PFSK-1 (cell line): ENCODE results near the gene USP32.

Experiments used
- FOXP2 ChIP-seq: optimal IDR thresholded peaks from 2 replicates; pipeline ENCODE3; 2011; ENCODE audit warnings: borderline replicate concordance, control low read depth, inconsistent platforms; ENCODE audit not compliant: insufficient read depth; ENCODE audit errors: extremely low read length, extremely low read depth
- POLR2AphosphoS5 ChIP-seq: IDR thresholded peaks from 2 replicates; pipeline ENCODE4 v1.6.1; 2012; ENCODE audit warnings: low read depth, mild to moderate bottlenecking, control low read depth, low read length, moderate library complexity
- SIN3A ChIP-seq: IDR thresholded peaks from 2 replicates; pipeline ENCODE4 v1.6.1; 2012; ENCODE audit warnings: mild to moderate bottlenecking, low read length, moderate library complexity, borderline replicate concordance; ENCODE audit not compliant: insufficient read depth
- TAF1 ChIP-seq: IDR thresholded peaks from 2 replicates; pipeline ENCODE4 v1.6.1; 2012; ENCODE audit warnings: low read length, control low read depth, borderline replicate concordance; ENCODE audit not compliant: insufficient read depth
- TF ChIP-seq, protein P1 (sequence below), 2 experiments: IDR thresholded peaks; 2 replicates each; pipeline versions ENCODE4 v1.6.1 to v1.8.0; 2011 to 2012; ENCODE audit warnings: low read depth in 2 of 2, low read length in 2 of 2, control low read depth in 1 of 2, inconsistent platforms in 1 of 2, mild to moderate bottlenecking in 1 of 2, moderate library complexity in 1 of 2; ENCODE audit not compliant: insufficient read depth in 1 of 2

Gene USP32

DNA sequence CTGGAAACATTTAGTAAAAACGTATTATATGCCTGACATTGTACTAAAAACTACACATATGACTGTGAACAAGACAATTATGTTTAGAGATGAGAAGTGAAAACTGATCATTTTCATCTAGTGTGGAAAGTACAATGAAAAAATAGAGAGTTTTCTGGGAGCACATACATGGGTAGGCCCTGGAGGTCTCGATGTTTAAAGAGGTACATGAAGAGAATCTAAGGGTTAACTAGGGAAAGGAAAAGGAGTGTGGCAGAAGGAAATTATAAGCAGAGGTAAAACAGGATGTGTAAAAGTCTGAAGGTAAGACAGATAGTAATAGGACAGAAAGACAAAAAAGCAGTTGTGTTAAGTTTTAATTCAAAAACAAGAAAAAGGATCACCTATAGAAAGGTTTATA lies 113.7 kb downstream of the USP32 start:
- TF ChIP-seq, protein P1, sequence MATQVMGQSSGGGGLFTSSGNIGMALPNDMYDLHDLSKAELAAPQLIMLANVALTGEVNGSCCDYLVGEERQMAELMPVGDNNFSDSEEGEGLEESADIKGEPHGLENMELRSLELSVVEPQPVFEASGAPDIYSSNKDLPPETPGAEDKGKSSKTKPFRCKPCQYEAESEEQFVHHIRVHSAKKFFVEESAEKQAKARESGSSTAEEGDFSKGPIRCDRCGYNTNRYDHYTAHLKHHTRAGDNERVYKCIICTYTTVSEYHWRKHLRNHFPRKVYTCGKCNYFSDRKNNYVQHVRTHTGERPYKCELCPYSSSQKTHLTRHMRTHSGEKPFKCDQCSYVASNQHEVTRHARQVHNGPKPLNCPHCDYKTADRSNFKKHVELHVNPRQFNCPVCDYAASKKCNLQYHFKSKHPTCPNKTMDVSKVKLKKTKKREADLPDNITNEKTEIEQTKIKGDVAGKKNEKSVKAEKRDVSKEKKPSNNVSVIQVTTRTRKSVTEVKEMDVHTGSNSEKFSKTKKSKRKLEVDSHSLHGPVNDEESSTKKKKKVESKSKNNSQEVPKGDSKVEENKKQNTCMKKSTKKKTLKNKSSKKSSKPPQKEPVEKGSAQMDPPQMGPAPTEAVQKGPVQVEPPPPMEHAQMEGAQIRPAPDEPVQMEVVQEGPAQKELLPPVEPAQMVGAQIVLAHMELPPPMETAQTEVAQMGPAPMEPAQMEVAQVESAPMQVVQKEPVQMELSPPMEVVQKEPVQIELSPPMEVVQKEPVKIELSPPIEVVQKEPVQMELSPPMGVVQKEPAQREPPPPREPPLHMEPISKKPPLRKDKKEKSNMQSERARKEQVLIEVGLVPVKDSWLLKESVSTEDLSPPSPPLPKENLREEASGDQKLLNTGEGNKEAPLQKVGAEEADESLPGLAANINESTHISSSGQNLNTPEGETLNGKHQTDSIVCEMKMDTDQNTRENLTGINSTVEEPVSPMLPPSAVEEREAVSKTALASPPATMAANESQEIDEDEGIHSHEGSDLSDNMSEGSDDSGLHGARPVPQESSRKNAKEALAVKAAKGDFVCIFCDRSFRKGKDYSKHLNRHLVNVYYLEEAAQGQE (IDR thresholded peaks at IDR 0.05; ENCODE audit: insufficient read depth in 1 of 2, low read depth in 2 of 2, low read length in 2 of 2), result no peak
- TF ChIP-seq POLR2AphosphoS5, result no peak
- no peak for TF ChIP-seq SIN3A
- TF ChIP-seq TAF1, result no peak
- TF ChIP-seq FOXP2, result no peak

DNA sequence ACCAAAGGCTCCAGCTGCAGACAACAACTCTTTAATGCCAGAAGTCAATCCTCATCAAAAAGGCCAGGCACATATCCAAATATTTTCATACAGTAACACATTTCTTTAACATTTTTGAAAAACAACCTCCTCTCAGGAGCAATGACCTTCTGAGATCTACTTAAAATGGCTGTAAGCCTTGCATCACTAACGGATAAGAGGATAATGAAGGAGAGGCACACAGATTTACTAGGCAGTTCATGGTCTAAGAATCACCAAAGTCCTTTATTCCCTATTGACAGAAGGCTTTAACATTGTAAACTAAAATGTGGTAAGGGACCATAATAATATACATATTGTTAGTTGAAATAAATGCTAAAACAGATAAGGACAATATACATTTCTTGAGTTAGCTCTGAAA lies 114.7 kb downstream of the USP32 start:
- TF ChIP-seq SIN3A (no peak), FOXP2 (no peak), POLR2AphosphoS5 (no peak), TAF1 (no peak)
- TF ChIP-seq, protein P1 (IDR thresholded peaks at IDR 0.05; ENCODE audit: insufficient read depth in 1 of 2, low read depth in 2 of 2, low read length in 2 of 2), result no peak

DNA sequence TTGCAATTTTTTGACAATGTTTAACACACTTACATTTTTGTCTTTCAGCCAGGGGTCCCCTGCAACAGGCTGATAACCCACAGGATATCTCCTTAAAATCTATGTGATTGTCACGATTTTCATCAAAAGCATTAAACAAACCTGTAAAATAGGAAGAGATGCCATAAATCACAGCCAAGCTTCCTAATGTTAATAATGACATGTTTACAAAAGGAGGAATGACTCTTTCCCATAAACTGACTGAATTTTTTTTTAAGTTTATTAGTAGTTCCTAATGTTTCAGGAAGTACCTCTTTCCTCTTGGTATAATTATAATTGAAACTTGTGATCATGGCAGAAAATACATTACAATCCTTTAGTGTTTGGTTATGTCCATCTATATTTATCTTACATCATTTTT lies 122.5 kb downstream of the USP32 start:
- TF ChIP-seq POLR2AphosphoS5, result no peak
- TF ChIP-seq SIN3A, result no peak

DNA sequence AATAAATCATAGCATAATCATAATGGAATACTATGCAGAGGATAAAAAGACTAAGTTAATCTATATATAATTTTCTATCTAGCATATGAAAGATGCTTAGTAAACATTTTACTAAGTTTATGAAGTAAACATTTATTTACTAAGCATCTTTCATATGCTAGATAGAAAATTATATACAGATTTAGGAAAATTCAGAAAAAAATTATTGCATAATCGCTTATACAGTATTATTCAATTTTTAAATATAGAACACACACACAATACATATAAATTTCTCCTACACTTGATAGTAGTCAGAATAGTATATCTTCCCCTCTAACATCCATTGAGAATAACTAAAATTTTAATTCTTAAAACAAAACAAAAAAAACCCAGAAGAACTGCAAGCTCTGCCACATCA lies 131.4 kb downstream of the USP32 start:
- no peak for TF ChIP-seq POLR2AphosphoS5
- TF ChIP-seq, protein P1 (IDR thresholded peaks at IDR 0.05; ENCODE audit: insufficient read depth in 1 of 2, low read depth in 2 of 2, low read length in 2 of 2), result no peak
- no peak for TF ChIP-seq FOXP2
- no peak for TF ChIP-seq TAF1
- TF ChIP-seq SIN3A, result no peak

DNA sequence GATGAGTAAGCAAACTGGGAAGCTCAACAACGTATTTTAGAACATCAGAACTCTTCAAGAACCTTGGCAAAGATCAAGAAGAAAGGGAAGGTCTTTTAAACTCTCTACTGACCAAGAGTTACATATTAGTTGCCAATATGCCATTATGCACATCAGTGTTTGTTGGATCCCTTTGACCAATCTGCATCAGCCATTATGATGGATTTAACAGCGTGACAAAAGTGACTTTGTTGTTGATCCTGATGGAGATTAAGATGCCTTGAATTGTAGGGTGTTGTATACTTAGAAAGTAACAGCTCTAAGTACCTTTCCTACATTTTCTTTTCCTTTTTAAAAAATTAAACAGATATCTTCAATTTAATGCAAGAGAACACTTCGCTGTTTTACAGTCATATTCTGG lies 133.6 kb downstream of the USP32 start:
- TF ChIP-seq SIN3A (no peak), FOXP2 (no peak)

DNA sequence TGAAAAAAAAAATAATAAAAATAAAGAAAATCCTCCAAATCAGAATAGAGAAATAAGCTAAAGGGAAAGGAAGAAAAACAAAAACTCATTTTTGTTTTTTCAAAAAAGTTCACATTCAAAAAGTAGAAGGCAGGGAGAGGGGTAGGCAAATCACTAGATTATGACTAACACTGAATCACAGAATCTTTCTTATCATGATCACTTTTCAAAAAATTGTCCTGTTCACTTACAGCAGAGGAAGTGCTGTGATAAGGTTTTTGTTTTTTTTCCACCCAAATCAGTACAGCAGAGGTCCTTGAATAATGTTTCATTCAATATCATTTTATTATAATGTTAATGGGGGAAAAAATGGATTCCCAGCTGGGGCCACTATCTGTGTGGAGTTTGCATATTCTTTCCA lies 135.8 kb downstream of the USP32 start:
- TF ChIP-seq SIN3A (no peak), FOXP2 (no peak), POLR2AphosphoS5 (no peak), TAF1 (no peak)
- TF ChIP-seq, protein P1 (IDR thresholded peaks at IDR 0.05; ENCODE audit: insufficient read depth in 1 of 2, low read depth in 2 of 2, low read length in 2 of 2), result no peak
